Heart left ventricle (tissue), 13 donors: ENCODE measurements around the gene HBZ.

ENCODE experiments used
- CTCF ChIP-seq, 12 donors: fragments of 200-600 bp; sonication (generic) in 4 of 12; IDR thresholded peaks; one replicate each; pipeline versions ENCODE4 v1.5.0 to v1.8.0; 2018 to 2022; ENCODE audit warnings: antibody characterized with exemption in 12 of 12, mild to moderate bottlenecking in 5 of 12
- POLR2A ChIP-seq, 2 donors: fragments of 450-650 bp; IDR thresholded peaks; one replicate each; pipeline ENCODE4 v1.6.1; 2017; ENCODE audit warnings: antibody characterized with exemption in 2 of 2, mild to moderate bottlenecking in 2 of 2, moderate library complexity in 2 of 2
- donor health status: ischemic (EF 13 %, LVEDD 7.1; RV severe dilation, severe dysfunction).
- donor health status: DM: no; HTN: yes; CAD: no.
- donor health status: DM: no; HTN: no; CAD: no.
- donor health status: ischemic (EF 25% LVEDD 6.9; RV normal size, moderate dysfunction).
- donor health status: ischemic (EF 25% LVEDD 5.7; RV mildly dilated, moderate dysfunction).
- donor health status: ischemic (EF 35%, LVEDD 5.7; RV mildly dilated, moderate dysfunction).
- donor health status: nonischemic (EF 11% LVEDD 7.7; RV severe dilation, severe dysfunction).
- donor health status: DM: yes; HTN: yes; CAD: no.
- donor health status: PGD.
- donor health status: ischemic (EF 29% LVEDD 5.4; RV normal size, mild dysfunction).
- donor health status: nonischemic (EF 23%, LVEDD 6.1; RV moderate dilation, normal function).

GRCh38 chr16:175011-175949 lies 22.8 kb downstream of the HBZ start:
- TF ChIP-seq CTCF (IDR thresholded peaks at IDR 0.05) (no peak), POLR2A (IDR thresholded peaks at IDR 0.05) (no peak)
